ENCODE measurements around the gene SLC22A5.

The SLC22A5 gene

GRCh38 chr5:132327252-132327955 lies 42.1 kb upstream of the SLC22A5 start:
- DNase-seq (ENCODE audit: low read depth) = peak; percentile 11
- H3K4me3 ChIP-seq (ENCODE audit: low read depth, low read length) = no peak overlapping the region
- in situ Hi-C loops (cut with HindIII; ENCODE audit: low sequenced_read_pairs) = no loop called here
- no peak for TF ChIP-seq CTCF (IDR thresholded peaks at IDR 0.05; ENCODE audit: low read depth, low read length, missing control alignments)

DNA sequence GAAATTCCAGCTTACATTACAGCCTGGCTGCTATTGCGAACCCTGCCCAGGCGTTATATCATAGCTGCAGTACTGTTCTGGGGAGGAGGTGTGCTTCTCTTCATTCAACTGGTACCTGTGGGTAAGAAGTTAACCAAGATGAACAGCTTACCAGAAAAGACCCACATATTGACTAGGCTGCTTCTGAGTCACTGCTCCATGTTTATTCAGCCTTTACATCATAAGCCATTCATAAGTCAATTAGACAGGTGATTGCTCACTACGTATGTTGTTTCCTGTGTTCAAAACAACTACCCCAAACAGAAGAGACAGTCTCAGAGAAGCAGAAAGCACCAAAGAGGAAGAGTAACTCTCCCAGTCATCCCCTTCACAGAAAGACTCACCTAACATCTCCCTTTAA lies 34.7 kb upstream of the SLC22A5 start:
- H3K4me3 ChIP-seq (ENCODE audit: low read depth, low read length) = no peak overlapping the region
- in situ Hi-C loops (cut with HindIII; ENCODE audit: low sequenced_read_pairs) = no loop called here
- no peak for TF ChIP-seq CTCF (IDR thresholded peaks at IDR 0.05; ENCODE audit: low read depth, low read length, missing control alignments)
- no peak for DNase-seq (ENCODE audit: low read depth)

DNA sequence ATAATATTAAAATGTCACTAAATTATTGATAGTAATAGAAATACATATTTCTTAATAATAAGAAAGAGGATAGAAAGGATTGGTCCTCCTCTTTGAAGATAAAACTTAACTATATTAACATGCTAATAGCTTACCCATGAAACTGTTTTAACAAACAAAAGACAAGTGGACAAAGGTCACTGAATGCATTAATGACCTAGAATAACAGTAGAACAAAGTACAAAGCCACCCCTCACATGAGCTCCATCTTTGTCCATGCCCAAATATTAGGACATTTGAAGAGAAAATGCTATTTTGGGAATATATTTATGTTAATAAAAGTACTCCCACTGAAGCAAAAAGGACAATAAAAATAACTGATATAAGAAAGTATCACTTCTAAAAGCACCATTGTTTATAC lies 34.1 kb upstream of the SLC22A5 start:
- DNase-seq (ENCODE audit: low read depth) = no peak
- no peak for TF ChIP-seq CTCF (IDR thresholded peaks at IDR 0.05; ENCODE audit: low read depth, low read length, missing control alignments)
- no peak overlapping the region for H3K4me3 ChIP-seq (ENCODE audit: low read depth, low read length)
- in situ Hi-C loops (cut with HindIII; ENCODE audit: low sequenced_read_pairs) = no loop called here

- in situ Hi-C loops (cut with HindIII; ENCODE audit: low sequenced_read_pairs) = no loop called here
- no peak for TF ChIP-seq CTCF (IDR thresholded peaks at IDR 0.05; ENCODE audit: low read depth, low read length, missing control alignments)
- H3K4me3 ChIP-seq (ENCODE audit: low read depth, low read length) = no peak overlapping the region
- DNase-seq (ENCODE audit: low read depth) = no peak
Observed at GRCh38 chr5:132339502-132339901, 30.0 kb upstream of the SLC22A5 start.

- peak; percentile 3 for TF ChIP-seq CTCF (IDR thresholded peaks at IDR 0.05; ENCODE audit: low read depth, low read length, missing control alignments)
- H3K4me3 ChIP-seq (ENCODE audit: low read depth, low read length) = no peak overlapping the region
- in situ Hi-C loops (cut with HindIII; ENCODE audit: low sequenced_read_pairs) = no loop called here
- DNase-seq (ENCODE audit: low read depth) = no peak
Observed at GRCh38 chr5:132342291-132343180, 27.0 kb upstream of the SLC22A5 start.

GRCh38 chr5:132344775-132345514 lies 24.6 kb upstream of the SLC22A5 start:
- in situ Hi-C loops (cut with HindIII; ENCODE audit: low sequenced_read_pairs) = no loop called here
- no peak overlapping the region for H3K4me3 ChIP-seq (ENCODE audit: low read depth, low read length)
- DNase-seq (ENCODE audit: low read depth) = no peak
- no peak for TF ChIP-seq CTCF (IDR thresholded peaks at IDR 0.05; ENCODE audit: low read depth, low read length, missing control alignments)

All from astrocyte of the cerebellum (primary cell).